ENCODE data around the gene ELMO1. TPM values are rescaled to one million over a fixed set of nuclear protein-coding genes. Genes with fewer than 3 reads are reported as not detected.

Gene ELMO1
- total and polyA plus RNA-seq, 2 experiments from 2014 or later: 6.5 to 24.9 TPM

- Mint-ChIP-seq H3K36me3 (ENCODE audit: low read depth) (no peaks in the 10 kb centered on the region; the same call in 2 of the 3 replicates), H3K9me3 (no peaks in the 10 kb centered on the region), H3K27me3 (ENCODE audit: insufficient read depth, low read depth, poor library complexity) (peaks cover 2% of the 10 kb centered on the region), H3K4me3 (no peak overlapping the region), H3K27ac (no peak overlapping the region), H3K4me1 (peaks cover 7% of the 10 kb centered on the region; the same call in 2 of the 3 replicates)
- Histone ChIP-seq H3K4me1 (ENCODE audit: insufficient read depth) (no peaks in the 10 kb centered on the region), H3K4me2 (no peak overlapping the region), H3K79me2 (replicated peaks; ENCODE audit: insufficient read depth) (no peaks in the 10 kb centered on the region), H3K9me2 (ENCODE audit: insufficient read depth) (0 out of 2 replicates have a peak, but pooled peaks cover 6% of the 10 kb centered on the region), H4K20me1 (replicated peaks; ENCODE audit: insufficient read depth) (no peaks in the 10 kb centered on the region), H3K27me3 (ENCODE audit: insufficient read depth) (no peaks in the 10 kb centered on the region), H2AFZ (no peak overlapping the region), H3F3A (replicated peaks; ENCODE audit: low read depth) (no peaks in the 10 kb centered on the region), H3K27ac (ENCODE audit: low read depth) (no peak overlapping the region), H3K4me3 (no peak overlapping the region), H3K36me3 (ENCODE audit: insufficient read depth) (no peaks in the 10 kb centered on the region)
- ATAC-seq: no peak
- no peak for DNase-seq (ENCODE audit: low spot score)
- TF ChIP-seq ETS1 (IDR thresholded peaks at IDR 0.05) (no peak), EZH2 (IDR thresholded peaks at IDR 0.05; ENCODE audit: low read depth, unreplicated experiment) (no peak), NANOG (IDR thresholded peaks at IDR 0.05; ENCODE audit: borderline replicate concordance) (no peak), JUNB (IDR thresholded peaks at IDR 0.05; ENCODE audit: unreplicated experiment) (no peak), CTCF (conservative IDR thresholded peaks at IDR 0.05; ENCODE audit: low read depth in 2 of 2) (no peak), ZNF462 (CRISPR knock-in tag; IDR thresholded peaks at IDR 0.05) (no peak), STAT1 (IDR thresholded peaks at IDR 0.05; ENCODE audit: unreplicated experiment) (no peak), ZNF331 (CRISPR knock-in tag; IDR thresholded peaks at IDR 0.05; ENCODE audit: low read depth) (no peak), REST (IDR thresholded peaks at IDR 0.05; ENCODE audit: unreplicated experiment) (no peak), CREB1 (CRISPR knock-in tag; IDR thresholded peaks at IDR 0.05; ENCODE audit: low read depth) (no peak), ZNF114 (CRISPR knock-in tag; IDR thresholded peaks at IDR 0.05) (no peak), EZH2phosphoT487 (IDR thresholded peaks at IDR 0.05; ENCODE audit: unreplicated experiment) (no peak), POLR2AphosphoS5 (IDR thresholded peaks at IDR 0.05; ENCODE audit: low read depth) (no peak)
These were observed 181.4 kb downstream of the ELMO1 start for GRCh38 chr7:37267251-37267650.

All from GM23338 (cell line).